ENCODE measurements around the gene RAD1. TPM values are rescaled to one million over a fixed set of nuclear protein-coding genes. Genes with fewer than 3 reads are reported as not detected.

RAD1 gene
- polyA plus RNA-seq, 3 donors = 8.5 to 9.6 (median 9.4) TPM

- no peaks in the 10 kb centered on the region for H3K36me3 ChIP-seq (replicated peaks in 1 of 2; ENCODE audit: control insufficient read depth in 1 of 2, insufficient read depth in 2 of 2, low read length in 2 of 2)
- Mint-ChIP-seq H3K4me1 (no peaks in the 10 kb centered on the region), H3K9me3 (no peaks in the 10 kb centered on the region), H3K4me3 (no peak overlapping the region), H3K27ac (peak overlapping the region in 1 of 7 donors; percentile 30), H3K27me3 (ENCODE audit: low read depth in 3 of 3) (no peaks in the 10 kb centered on the region), H3K36me3 (no peaks in the 10 kb centered on the region)
- H3K9ac ChIP-seq (ENCODE audit: insufficient read depth, low read length, poor library complexity, severe bottlenecking) = no peak overlapping the region
- H3K79me2 ChIP-seq (ENCODE audit: insufficient read depth, low read length) = no peaks in the 10 kb centered on the region
- no peak overlapping the region for H3K27ac ChIP-seq (ENCODE audit: low read depth in 1 of 2, low read length in 2 of 2)
- intact Hi-C loops (cut with micrococcal nuclease) = no loop called here
- H3K27me3 ChIP-seq (ENCODE audit: control insufficient read depth in 2 of 2, insufficient read depth in 2 of 2, low read length in 2 of 2) = no peaks in the 10 kb centered on the region
- no peak for TF ChIP-seq CTCF (IDR thresholded peaks at IDR 0.05)
- H3K4me3 ChIP-seq (replicated peaks in 1 of 3; ENCODE audit: low read depth in 2 of 3, low read length in 3 of 3) = no peak overlapping the region
- H3K4me2 ChIP-seq (replicated peaks; ENCODE audit: extremely low read depth, low read length, poor library complexity, severe bottlenecking) = no peak overlapping the region
- DNase-seq = no peak
- 21% methylated on average over 1 of the region's 3 CpGs for WGBS (ENCODE audit: insufficient coverage)
- no peaks in the 10 kb centered on the region for H4K20me1 ChIP-seq (ENCODE audit: insufficient read depth, low read length)
- H3K9me3 ChIP-seq (replicated peaks in 1 of 2; ENCODE audit: control insufficient read depth in 1 of 2, insufficient read depth in 1 of 2, low read length in 2 of 2) = no peaks in the 10 kb centered on the region
- H3K4me1 ChIP-seq (ENCODE audit: control insufficient read depth in 1 of 2, insufficient read depth in 2 of 2, low read length in 2 of 2) = no peaks in the 10 kb centered on the region
- H2AFZ ChIP-seq (ENCODE audit: insufficient read depth, low read depth, low read length, poor library complexity, severe bottlenecking) = no peak overlapping the region
Measured at GRCh38 chr5:34866989-34867471, 48.3 kb downstream of the RAD1 start.

- Histone ChIP-seq H4K20me1 (ENCODE audit: insufficient read depth, low read length) (no peaks in the 10 kb centered on the region), H3K9me3 (replicated peaks in 1 of 2; ENCODE audit: control insufficient read depth in 1 of 2, insufficient read depth in 1 of 2, low read length in 2 of 2) (no peaks in the 10 kb centered on the region), H3K36me3 (replicated peaks in 1 of 2; ENCODE audit: control insufficient read depth in 1 of 2, insufficient read depth in 2 of 2, low read length in 2 of 2) (no peaks in the 10 kb centered on the region), H2AFZ (ENCODE audit: insufficient read depth, low read depth, low read length, poor library complexity, severe bottlenecking) (no peak overlapping the region), H3K4me3 (replicated peaks in 1 of 3; ENCODE audit: low read depth in 2 of 3, low read length in 3 of 3) (no peak overlapping the region), H3K4me1 (ENCODE audit: control insufficient read depth in 1 of 2, insufficient read depth in 2 of 2, low read length in 2 of 2) (no peaks in the 10 kb centered on the region), H3K9ac (ENCODE audit: insufficient read depth, low read length, poor library complexity, severe bottlenecking) (no peak overlapping the region), H3K27ac (ENCODE audit: low read depth in 1 of 2, low read length in 2 of 2) (no peak overlapping the region), H3K79me2 (ENCODE audit: insufficient read depth, low read length) (no peaks in the 10 kb centered on the region), H3K4me2 (replicated peaks; ENCODE audit: extremely low read depth, low read length, poor library complexity, severe bottlenecking) (no peak overlapping the region), H3K27me3 (ENCODE audit: control insufficient read depth in 2 of 2, insufficient read depth in 2 of 2, low read length in 2 of 2) (no peaks in the 10 kb centered on the region)
- Mint-ChIP-seq H3K27me3 (ENCODE audit: low read depth in 3 of 3) (no peaks in the 10 kb centered on the region), H3K27ac (no peak overlapping the region), H3K4me1 (no peaks in the 10 kb centered on the region), H3K36me3 (no peaks in the 10 kb centered on the region), H3K9me3 (no peaks in the 10 kb centered on the region), H3K4me3 (no peak overlapping the region)
- TF ChIP-seq CTCF (IDR thresholded peaks at IDR 0.05) = no peak
- no CpG with 5 or more reads among the region's 2 CpGs for WGBS (ENCODE audit: insufficient coverage)
- intact Hi-C loops (cut with micrococcal nuclease) = no loop called here
- no peak for DNase-seq
Measured at GRCh38 chr5:34865091-34865490, 50.2 kb downstream of the RAD1 start.
